ENCODE results near the gene PLB1.

Gene PLB1

DNA sequence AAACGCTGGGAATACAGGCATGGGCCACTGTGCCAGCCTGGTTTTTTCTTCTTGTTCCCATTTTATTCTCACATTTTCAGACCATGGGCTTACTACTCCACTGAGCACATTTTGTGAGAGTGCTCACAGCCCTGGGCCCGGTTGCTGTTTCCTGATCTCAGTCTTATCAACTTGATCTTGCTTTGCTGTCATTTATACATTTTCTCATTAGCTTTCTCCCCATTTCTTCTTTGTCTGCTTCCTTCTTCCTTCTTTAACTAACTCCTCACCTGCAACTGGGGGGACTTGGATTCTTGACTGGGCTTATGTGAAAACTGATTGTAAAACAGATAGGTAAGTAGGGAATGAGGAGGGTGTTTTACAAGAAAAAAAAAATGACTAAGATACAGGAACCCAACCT, 117.3 kb downstream of the PLB1 start:
- TF ChIP-seq, protein P1, sequence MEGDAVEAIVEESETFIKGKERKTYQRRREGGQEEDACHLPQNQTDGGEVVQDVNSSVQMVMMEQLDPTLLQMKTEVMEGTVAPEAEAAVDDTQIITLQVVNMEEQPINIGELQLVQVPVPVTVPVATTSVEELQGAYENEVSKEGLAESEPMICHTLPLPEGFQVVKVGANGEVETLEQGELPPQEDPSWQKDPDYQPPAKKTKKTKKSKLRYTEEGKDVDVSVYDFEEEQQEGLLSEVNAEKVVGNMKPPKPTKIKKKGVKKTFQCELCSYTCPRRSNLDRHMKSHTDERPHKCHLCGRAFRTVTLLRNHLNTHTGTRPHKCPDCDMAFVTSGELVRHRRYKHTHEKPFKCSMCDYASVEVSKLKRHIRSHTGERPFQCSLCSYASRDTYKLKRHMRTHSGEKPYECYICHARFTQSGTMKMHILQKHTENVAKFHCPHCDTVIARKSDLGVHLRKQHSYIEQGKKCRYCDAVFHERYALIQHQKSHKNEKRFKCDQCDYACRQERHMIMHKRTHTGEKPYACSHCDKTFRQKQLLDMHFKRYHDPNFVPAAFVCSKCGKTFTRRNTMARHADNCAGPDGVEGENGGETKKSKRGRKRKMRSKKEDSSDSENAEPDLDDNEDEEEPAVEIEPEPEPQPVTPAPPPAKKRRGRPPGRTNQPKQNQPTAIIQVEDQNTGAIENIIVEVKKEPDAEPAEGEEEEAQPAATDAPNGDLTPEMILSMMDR (IDR thresholded peaks at IDR 0.05; ENCODE audit: insufficient read depth, low read length, missing control alignments): no peak
- ChIA-PET CTCF (interaction anchor here (3.2 kb wide), 1 partner anchor 18 kb away, joined by 18 read pairs; no protein-coding TSS in a partner anchor), POLR2A (interaction anchor here (0.7 kb wide), 1 partner anchor 131 kb away, joined by 3 read pairs; no protein-coding TSS in a partner anchor)
- DNase-seq (ENCODE audit: low read depth, low spot score): no peak
- no peak overlapping the region for H3K4me3 ChIP-seq (ENCODE audit: low read depth, low read length)

DNA sequence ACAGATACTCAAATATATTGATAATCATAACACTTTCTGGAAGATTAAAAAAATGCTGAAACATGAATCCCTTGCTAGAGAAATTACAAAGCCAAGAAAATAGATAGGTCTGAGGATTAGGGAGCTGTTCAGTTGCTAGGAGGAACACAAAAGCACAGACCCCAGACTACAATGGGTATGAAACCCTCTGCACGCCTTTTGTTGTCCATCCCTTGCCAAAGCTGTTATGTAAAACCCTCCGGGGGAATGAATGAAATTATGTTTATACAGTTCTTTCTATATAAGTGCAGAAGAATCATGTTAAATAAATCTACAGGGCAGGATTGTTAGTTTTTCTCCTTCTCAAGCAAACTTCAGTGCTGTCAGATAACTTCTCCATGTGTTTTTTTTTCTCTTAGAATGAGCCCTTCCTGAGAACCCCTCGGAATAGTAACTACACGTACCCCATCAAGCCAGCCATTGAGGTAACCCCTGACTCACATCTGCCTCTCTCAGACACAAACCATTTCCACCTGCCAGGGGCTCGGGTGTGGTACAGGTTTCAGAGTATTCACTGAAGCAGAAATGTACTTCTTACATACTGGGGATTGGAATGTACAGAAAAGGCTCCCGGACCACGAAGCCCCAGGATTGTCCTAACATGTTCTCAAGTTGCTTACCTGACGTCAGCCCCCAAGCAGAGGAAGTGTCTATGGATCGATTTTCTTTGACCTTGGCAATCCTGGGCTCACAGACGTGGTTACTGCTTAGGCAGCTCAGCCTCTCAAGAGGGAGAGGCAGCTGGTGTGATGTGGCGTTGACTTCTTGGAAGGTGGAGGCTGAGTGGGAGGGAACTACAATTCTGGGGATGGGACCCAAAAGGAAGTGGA, 118.0 kb downstream of the PLB1 start:
- TF ChIP-seq, protein P1 (IDR thresholded peaks at IDR 0.05; ENCODE audit: insufficient read depth, low read length, missing control alignments): no peak
- no peak overlapping the region for H3K4me3 ChIP-seq (ENCODE audit: low read depth, low read length)
- no peak for DNase-seq (ENCODE audit: low read depth, low spot score)
- POLR2A ChIA-PET: interaction anchor here (0.7 kb wide), 1 partner anchor 131 kb away, joined by 3 read pairs; no protein-coding TSS in a partner anchor
- CTCF ChIA-PET: interaction anchor here (3.2 kb wide), 1 partner anchor 19 kb away, joined by 18 read pairs; no protein-coding TSS in a partner anchor

DNA sequence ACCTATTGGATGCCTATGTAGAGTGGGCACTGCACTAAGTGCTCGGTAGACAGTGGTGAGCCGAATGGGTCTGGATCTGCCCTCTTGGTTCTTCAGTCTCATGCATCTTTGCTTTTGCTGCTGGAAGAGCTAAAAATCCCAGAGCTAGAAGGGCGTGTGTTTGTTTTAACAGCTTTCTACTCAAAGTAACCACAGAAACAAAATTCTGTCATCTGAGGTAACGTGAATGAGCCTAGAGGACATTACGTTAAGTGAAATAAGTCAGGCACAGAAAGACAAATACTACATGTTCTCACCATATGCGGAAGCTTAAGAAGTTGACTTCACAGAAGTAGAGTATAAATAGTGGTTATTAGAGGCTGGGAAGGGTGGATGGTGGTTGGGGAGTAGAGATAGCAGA, 119.8 kb downstream of the PLB1 start:
- CTCF ChIA-PET: interaction anchor here (1.5 to 3.9 kb wide), 2 partner anchors 12 to 21 kb away, joined by 3 to 32 read pairs; no protein-coding TSS in a partner anchor
- TF ChIP-seq, protein P1 (IDR thresholded peaks at IDR 0.05; ENCODE audit: insufficient read depth, low read length, missing control alignments): no peak
- H3K4me3 ChIP-seq (ENCODE audit: low read depth, low read length): no peak overlapping the region
- POLR2A ChIA-PET: interaction anchor here (0.6 to 1.3 kb wide), 2 partner anchors 18 to 136 kb away, joined by 3 read pairs; partner anchors contain the start of gene PPP1CB
- no peak for DNase-seq (ENCODE audit: low read depth, low spot score)

DNA sequence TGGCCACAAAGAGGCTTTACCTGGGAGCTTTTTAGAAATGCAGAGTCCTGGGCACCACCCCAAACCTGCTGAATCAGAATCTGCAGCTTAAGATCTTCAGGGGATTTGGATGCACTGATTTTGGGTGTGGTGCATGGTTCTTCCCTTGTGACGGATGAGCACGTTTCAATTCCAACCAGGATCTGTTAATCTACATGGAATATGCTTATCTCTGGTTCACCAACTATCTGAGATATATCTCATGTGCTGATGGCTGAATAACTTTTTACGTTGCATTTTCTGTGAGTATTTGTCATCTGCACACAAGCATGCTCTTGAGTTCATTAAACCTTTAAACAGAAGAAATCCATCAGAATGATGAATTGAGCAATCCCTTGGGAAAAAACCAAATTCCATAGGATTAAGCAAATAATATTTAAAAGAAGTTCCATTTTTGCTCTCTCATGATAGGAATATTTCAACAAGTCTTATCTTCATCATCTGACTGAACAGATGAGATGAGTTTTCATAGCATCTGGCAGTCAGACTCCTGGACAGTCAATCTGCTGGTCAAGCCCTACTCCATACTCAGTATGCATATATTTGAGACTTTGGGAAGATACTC, 120.6 kb downstream of the PLB1 start:
- DNase-seq (ENCODE audit: low read depth, low spot score): no peak
- TF ChIP-seq, protein P1 (IDR thresholded peaks at IDR 0.05; ENCODE audit: insufficient read depth, low read length, missing control alignments): no peak
- H3K4me3 ChIP-seq (ENCODE audit: low read depth, low read length): no peak overlapping the region
- ChIA-PET CTCF (interaction anchor here (1.3 to 3.9 kb wide), 3 partner anchors 13 to 22 kb away, joined by 3 to 32 read pairs (median 3); no protein-coding TSS in a partner anchor), POLR2A (interaction anchor here (1.3 kb wide), 1 partner anchor 18 kb away, joined by 3 read pairs; no protein-coding TSS in a partner anchor)

DNA sequence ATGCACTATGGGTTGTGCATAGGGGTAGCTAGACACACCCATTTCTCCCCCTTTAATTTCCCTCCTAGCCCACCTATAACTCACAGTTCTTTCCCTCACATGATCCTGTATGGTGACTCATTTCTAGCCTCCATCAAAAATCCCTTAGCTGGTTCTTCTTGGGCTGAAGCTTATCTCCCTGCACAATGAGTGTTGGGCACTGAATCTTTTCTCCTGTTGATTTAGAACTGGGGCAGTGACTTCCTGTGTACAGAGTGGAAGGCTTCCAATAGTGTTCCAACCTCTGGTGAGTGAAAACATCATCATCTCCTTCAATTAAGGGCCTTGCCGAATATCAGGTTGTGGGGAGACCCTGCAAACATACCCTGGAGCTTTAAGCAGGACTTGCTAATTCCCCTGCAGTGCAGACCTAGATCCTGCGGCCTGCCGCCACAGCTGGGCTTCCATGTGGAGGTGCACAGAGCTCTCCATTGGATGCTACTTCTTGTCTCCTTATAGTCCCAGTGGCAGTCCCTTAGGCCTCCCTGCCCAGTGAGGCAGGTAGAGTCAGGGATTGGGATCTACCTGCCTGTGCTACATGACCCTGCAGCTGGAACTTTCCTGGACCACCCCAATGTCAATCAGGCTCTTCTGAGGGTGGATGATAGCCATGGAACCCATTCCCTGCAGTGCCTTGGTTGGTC, 121.8 kb downstream of the PLB1 start:
- no peak overlapping the region for H3K4me3 ChIP-seq (ENCODE audit: low read depth, low read length)
- CTCF ChIA-PET: interaction anchor here (0.9 to 3.9 kb wide), 6 partner anchors 11 to 134 kb away, joined by 3 to 32 read pairs (median 4); partner anchors contain the start of gene PPP1CB
- no peak for DNase-seq (ENCODE audit: low read depth, low spot score)
- TF ChIP-seq, protein P1 (IDR thresholded peaks at IDR 0.05; ENCODE audit: insufficient read depth, low read length, missing control alignments): no peak
- POLR2A ChIA-PET: no interaction called here

All from AG04449 (cell line).